ENCODE results near the gene RTP2. TPM values are rescaled to one million over a fixed set of nuclear protein-coding genes. Genes with fewer than 3 reads are reported as not detected.
A peak's percentile ranks its signal among the peaks of the same experiment; 100 is the strongest.

RTP2 gene
- total and polyA plus RNA-seq, 2 donors (not counting 3 experiments of a cell fraction or from before 2014, with no cell fraction given) = not detected

- H3K27ac ChIP-seq (ENCODE audit: insufficient read depth, low read depth, low read length) = no peak overlapping the region
- DNase-seq (ENCODE audit: low read depth, low spot score) = no peak
- H3K4me2 ChIP-seq (ENCODE audit: insufficient read depth, low read length) = no peak overlapping the region
- H3K9me1 ChIP-seq (replicated peaks; ENCODE audit: control insufficient read depth, extremely low read depth, insufficient read depth, low read length) = no peaks in the 10 kb centered on the region
- no peaks in the 10 kb centered on the region for H4K20me1 ChIP-seq (replicated peaks; ENCODE audit: control insufficient read depth, extremely low read depth, insufficient read depth, low read length)
- no TSS peak for BruUV-seq (replicated peaks)
- no peak overlapping the region for H3K4me3 ChIP-seq (replicated peaks in 1 of 3; ENCODE audit: insufficient read depth in 1 of 3, low read depth in 1 of 3, low read length in 3 of 3)
- peak; percentile 47 for FAIRE-seq
- no peaks in the 10 kb centered on the region for H3K27me3 ChIP-seq (ENCODE audit: control insufficient read depth in 2 of 2, insufficient read depth in 2 of 2, low read length in 2 of 2)
- H2AFZ ChIP-seq (ENCODE audit: low read depth, low read length) = no peak overlapping the region
- dilution Hi-C loops (cut with MboI; ENCODE audit: extremely low pct_ligation_motif_present, low sequenced_read_pairs) (loop anchor here (25.0 kb wide), 1 partner anchor 915 kb away; no protein-coding TSS in a partner anchor), intact Hi-C loops (cut with micrococcal nuclease) (no loop called here)
- H3K9ac ChIP-seq (replicated peaks; ENCODE audit: extremely low read depth, insufficient read depth, low read length) = no peak overlapping the region
- ChIA-PET POLR2A (no interaction called here), CTCF (interaction anchor here (0.6 to 9.2 kb wide), 68 partner anchors 9 to 1485 kb away, joined by 3 to 254 read pairs (median 4); partner anchors contain the start of gene LPP)
- no peaks in the 10 kb centered on the region for H3K36me3 ChIP-seq (ENCODE audit: control insufficient read depth in 2 of 2, extremely low read depth in 1 of 2, insufficient read depth in 2 of 2, low read length in 2 of 2)
- no peaks in the 10 kb centered on the region for H3K9me3 ChIP-seq (replicated peaks; ENCODE audit: control insufficient read depth, insufficient read depth, low read length)
- TF ChIP-seq, protein P1, sequence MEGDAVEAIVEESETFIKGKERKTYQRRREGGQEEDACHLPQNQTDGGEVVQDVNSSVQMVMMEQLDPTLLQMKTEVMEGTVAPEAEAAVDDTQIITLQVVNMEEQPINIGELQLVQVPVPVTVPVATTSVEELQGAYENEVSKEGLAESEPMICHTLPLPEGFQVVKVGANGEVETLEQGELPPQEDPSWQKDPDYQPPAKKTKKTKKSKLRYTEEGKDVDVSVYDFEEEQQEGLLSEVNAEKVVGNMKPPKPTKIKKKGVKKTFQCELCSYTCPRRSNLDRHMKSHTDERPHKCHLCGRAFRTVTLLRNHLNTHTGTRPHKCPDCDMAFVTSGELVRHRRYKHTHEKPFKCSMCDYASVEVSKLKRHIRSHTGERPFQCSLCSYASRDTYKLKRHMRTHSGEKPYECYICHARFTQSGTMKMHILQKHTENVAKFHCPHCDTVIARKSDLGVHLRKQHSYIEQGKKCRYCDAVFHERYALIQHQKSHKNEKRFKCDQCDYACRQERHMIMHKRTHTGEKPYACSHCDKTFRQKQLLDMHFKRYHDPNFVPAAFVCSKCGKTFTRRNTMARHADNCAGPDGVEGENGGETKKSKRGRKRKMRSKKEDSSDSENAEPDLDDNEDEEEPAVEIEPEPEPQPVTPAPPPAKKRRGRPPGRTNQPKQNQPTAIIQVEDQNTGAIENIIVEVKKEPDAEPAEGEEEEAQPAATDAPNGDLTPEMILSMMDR (IDR thresholded peaks at IDR 0.05; ENCODE audit: extremely low read depth in 1 of 2, insufficient read depth in 1 of 2, low read depth in 1 of 2, low read length in 2 of 2) = no peak
- TF ChIP-seq FOS (IDR thresholded peaks at IDR 0.05; ENCODE audit: borderline replicate concordance, insufficient read depth, low read length) (no peak), EZH2 (IDR thresholded peaks at IDR 0.05; ENCODE audit: borderline replicate concordance, low read depth, low read length, severe bottlenecking) (no peak), POLR2AphosphoS5 (IDR thresholded peaks at IDR 0.05; ENCODE audit: insufficient read depth, low read depth, low read length) (no peak), GATA2 (IDR thresholded peaks at IDR 0.05; ENCODE audit: insufficient read depth, insufficient read length, low read depth, low read length) (no peak), POLR2A (IDR thresholded peaks at IDR 0.05; ENCODE audit: low read depth, low read length) (no peak), MYC (IDR thresholded peaks at IDR 0.05; ENCODE audit: low read depth, low read length) (no peak), JUN (IDR thresholded peaks at IDR 0.05; ENCODE audit: borderline replicate concordance, insufficient read depth, insufficient read length, low read depth) (no peak)
- TF ChIP-seq, protein P2, sequence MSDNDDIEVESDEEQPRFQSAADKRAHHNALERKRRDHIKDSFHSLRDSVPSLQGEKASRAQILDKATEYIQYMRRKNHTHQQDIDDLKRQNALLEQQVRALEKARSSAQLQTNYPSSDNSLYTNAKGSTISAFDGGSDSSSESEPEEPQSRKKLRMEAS (IDR thresholded peaks at IDR 0.05; ENCODE audit: insufficient read depth, insufficient read length) = no peak
- H3K79me2 ChIP-seq (ENCODE audit: control insufficient read depth, insufficient read depth, low read length) = peaks cover 12% of the 10 kb centered on the region
- peaks cover 7% of the 10 kb centered on the region for H3K4me1 ChIP-seq (ENCODE audit: control insufficient read depth, extremely low read depth, insufficient read depth, low read length)
These were observed 45.1 kb upstream of the RTP2 start for GRCh38 chr3:187747506-187747905.
